ENCODE measurements around the gene CETN1.

The CETN1 gene

GRCh38 chr18:564708-565561, 15.2 kb upstream of the CETN1 start:
- Histone ChIP-seq H3K4me2 (ENCODE audit: low read length) (no peak overlapping the region), H3K79me2 (ENCODE audit: low read length) (no peaks in the 10 kb centered on the region), H2AFZ (ENCODE audit: low read depth, low read length) (0 out of 2 replicates have a peak overlapping the region, but pooled peaks have one; percentile 39)

GRCh38 chr18:565562-566061, 14.6 kb upstream of the CETN1 start:
- no peak overlapping the region for H2AFZ ChIP-seq (ENCODE audit: low read depth, low read length)
- H3K79me2 ChIP-seq (ENCODE audit: low read length) = no peaks in the 10 kb centered on the region
- H4K20me1 ChIP-seq (ENCODE audit: insufficient read depth, low read length) = no peaks in the 10 kb centered on the region
- no peaks in the 10 kb centered on the region for H3K9me3 ChIP-seq (ENCODE audit: insufficient read depth, low read length)
- H3K4me3 ChIP-seq (ENCODE audit: low read length) = no peak overlapping the region
- H3K27me3 ChIP-seq (ENCODE audit: low read depth, low read length) = peaks cover 23% of the 10 kb centered on the region; the same call in 1 of the 2 replicates
- no peak overlapping the region for H3K27ac ChIP-seq (ENCODE audit: low read length)
- peaks cover 4% of the 10 kb centered on the region; the same call in 1 of the 2 replicates for H3K4me1 ChIP-seq (ENCODE audit: low read length)
- TF ChIP-seq CTCF (IDR thresholded peaks at IDR 0.05; ENCODE audit: low read depth, low read length) = no peak
- no peak for TF ChIP-seq EZH2phosphoT487 (IDR thresholded peaks at IDR 0.05; ENCODE audit: low read depth)
- H3K9ac ChIP-seq (ENCODE audit: low read length) = no peak overlapping the region
- H3K4me2 ChIP-seq (ENCODE audit: low read length) = no peak overlapping the region
- no peaks in the 10 kb centered on the region for H3K36me3 ChIP-seq (replicated peaks; ENCODE audit: low read depth, low read length)

More at GRCh38 chr18:564708-565561, 15.2 kb upstream of the CETN1 start:
- Histone ChIP-seq H3K36me3 (replicated peaks; ENCODE audit: low read depth, low read length) (no peaks in the 10 kb centered on the region), H4K20me1 (ENCODE audit: insufficient read depth, low read length) (no peaks in the 10 kb centered on the region), H3K9me3 (ENCODE audit: insufficient read depth, low read length) (no peaks in the 10 kb centered on the region), H3K4me3 (ENCODE audit: low read length) (no peak overlapping the region), H3K27ac (ENCODE audit: low read length) (no peak overlapping the region), H3K9ac (ENCODE audit: low read length) (no peak overlapping the region), H3K27me3 (ENCODE audit: low read depth, low read length) (peaks cover 23% of the 10 kb centered on the region; the same call in 1 of the 2 replicates), H3K4me1 (ENCODE audit: low read length) (peaks cover 4% of the 10 kb centered on the region; the same call in 1 of the 2 replicates)
- TF ChIP-seq EZH2phosphoT487 (IDR thresholded peaks at IDR 0.05; ENCODE audit: low read depth) (no peak), CTCF (IDR thresholded peaks at IDR 0.05; ENCODE audit: low read depth, low read length) (no peak)

- peaks cover 23% of the 10 kb centered on the region; the same call in 1 of the 2 replicates for H3K27me3 ChIP-seq (ENCODE audit: low read depth, low read length)
Measured at GRCh38 chr18:567122-567521, 13.1 kb upstream of the CETN1 start.

More at GRCh38 chr18:567122-567521, 13.1 kb upstream of the CETN1 start:
- H3K4me2 ChIP-seq (ENCODE audit: low read length) = no peak overlapping the region
- no peak overlapping the region for H3K4me3 ChIP-seq (ENCODE audit: low read length)
- no peak overlapping the region for H2AFZ ChIP-seq (ENCODE audit: low read depth, low read length)
- no peaks in the 10 kb centered on the region for H4K20me1 ChIP-seq (ENCODE audit: insufficient read depth, low read length)
- TF ChIP-seq EZH2phosphoT487 (IDR thresholded peaks at IDR 0.05; ENCODE audit: low read depth) (no peak), CTCF (IDR thresholded peaks at IDR 0.05; ENCODE audit: low read depth, low read length) (no peak)
- H3K9me3 ChIP-seq (ENCODE audit: insufficient read depth, low read length) = no peaks in the 10 kb centered on the region
- H3K4me1 ChIP-seq (ENCODE audit: low read length) = peaks cover 4% of the 10 kb centered on the region; the same call in 1 of the 2 replicates
- H3K79me2 ChIP-seq (ENCODE audit: low read length) = no peaks in the 10 kb centered on the region
- no peak overlapping the region for H3K27ac ChIP-seq (ENCODE audit: low read length)
- no peak overlapping the region for H3K9ac ChIP-seq (ENCODE audit: low read length)
- H3K36me3 ChIP-seq (replicated peaks; ENCODE audit: low read depth, low read length) = no peaks in the 10 kb centered on the region
